ENCODE measurements around the gene PTGES3L. TPM values are rescaled to one million over a fixed set of nuclear protein-coding genes. Genes with fewer than 3 reads are reported as not detected.

Gene PTGES3L
- total and polyA plus RNA-seq, 2 experiments from 2014 or later = 2.3 to 2.5 TPM

DNA sequence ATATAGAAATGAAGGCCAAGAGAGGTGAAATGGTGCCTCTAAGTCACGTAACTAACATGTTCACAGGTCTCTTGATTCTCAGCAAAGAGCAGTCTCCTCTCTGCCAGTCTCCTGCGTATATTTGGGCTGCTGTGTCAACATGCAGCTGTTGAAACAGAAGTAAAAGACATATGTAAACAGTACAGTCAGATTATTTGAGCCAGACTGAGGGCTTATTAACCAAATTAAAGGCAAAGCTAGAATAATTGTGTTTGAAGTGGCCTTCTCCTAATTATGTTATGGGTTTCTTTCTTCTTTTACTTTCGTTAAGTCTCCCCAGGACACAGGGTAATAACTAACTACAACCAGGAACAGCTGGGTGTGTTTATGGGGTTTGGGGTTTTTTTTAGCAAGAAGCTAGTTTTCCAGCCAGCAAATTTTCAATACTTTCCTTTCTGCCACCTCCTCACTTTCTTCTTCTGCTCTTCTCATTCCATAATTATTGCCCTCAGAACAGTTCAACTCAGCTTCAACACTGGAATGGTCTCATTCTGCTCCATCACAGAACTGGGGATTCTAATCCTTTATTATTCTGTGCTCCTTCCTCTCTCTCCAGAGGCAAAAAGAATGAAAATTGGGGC is 60.9 kb downstream of the PTGES3L start:
- H3K4me3 ChIP-seq = no peak overlapping the region

More for the DNA sequence above, 60.9 kb downstream of the PTGES3L start:
- H3K36me3 ChIP-seq (ENCODE audit: insufficient read depth) = no peaks in the 10 kb centered on the region
- H3K4me1 ChIP-seq (ENCODE audit: insufficient read depth) = peaks cover 14% of the 10 kb centered on the region; the same call in 1 of the 2 replicates
- no peaks in the 10 kb centered on the region for H3K9me2 ChIP-seq (ENCODE audit: insufficient read depth)
- peak overlapping the region; percentile 72; the same call in 1 of the 2 replicates for H2AFZ ChIP-seq
- Mint-ChIP-seq H3K27ac (no peak overlapping the region), H3K27me3 (ENCODE audit: insufficient read depth, low read depth, poor library complexity) (no peaks in the 10 kb centered on the region), H3K4me3 (no peak overlapping the region), H3K4me1 (peaks cover 13% of the 10 kb centered on the region; the same call in 2 of the 3 replicates), H3K9me3 (no peaks in the 10 kb centered on the region), H3K36me3 (ENCODE audit: low read depth) (no peaks in the 10 kb centered on the region)
- H3K4me2 ChIP-seq = no peak overlapping the region
- no peaks in the 10 kb centered on the region for H4K20me1 ChIP-seq (replicated peaks; ENCODE audit: insufficient read depth)
- no peak for DNase-seq (ENCODE audit: low spot score)
- no peaks in the 10 kb centered on the region for H3K79me2 ChIP-seq (replicated peaks; ENCODE audit: insufficient read depth)
- TF ChIP-seq REST (IDR thresholded peaks at IDR 0.05; ENCODE audit: unreplicated experiment) = no peak
- no peak for TF ChIP-seq NANOG (IDR thresholded peaks at IDR 0.05; ENCODE audit: borderline replicate concordance)
- TF ChIP-seq POLR2AphosphoS5 (IDR thresholded peaks at IDR 0.05; ENCODE audit: low read depth) = no peak
- no peak for TF ChIP-seq EZH2phosphoT487 (IDR thresholded peaks at IDR 0.05; ENCODE audit: unreplicated experiment)
- TF ChIP-seq ZNF331 (CRISPR knock-in tag; IDR thresholded peaks at IDR 0.05; ENCODE audit: low read depth) = no peak
- no peak for TF ChIP-seq JUNB (IDR thresholded peaks at IDR 0.05; ENCODE audit: unreplicated experiment)
- TF ChIP-seq STAT1 (IDR thresholded peaks at IDR 0.05; ENCODE audit: unreplicated experiment) = no peak
- TF ChIP-seq ZNF462 (CRISPR knock-in tag; IDR thresholded peaks at IDR 0.05) = no peak
- TF ChIP-seq CTCF (conservative IDR thresholded peaks at IDR 0.05; ENCODE audit: low read depth in 2 of 2) = no peak
- TF ChIP-seq CREB1 (CRISPR knock-in tag; IDR thresholded peaks at IDR 0.05; ENCODE audit: low read depth) = no peak
- TF ChIP-seq, protein P1, sequence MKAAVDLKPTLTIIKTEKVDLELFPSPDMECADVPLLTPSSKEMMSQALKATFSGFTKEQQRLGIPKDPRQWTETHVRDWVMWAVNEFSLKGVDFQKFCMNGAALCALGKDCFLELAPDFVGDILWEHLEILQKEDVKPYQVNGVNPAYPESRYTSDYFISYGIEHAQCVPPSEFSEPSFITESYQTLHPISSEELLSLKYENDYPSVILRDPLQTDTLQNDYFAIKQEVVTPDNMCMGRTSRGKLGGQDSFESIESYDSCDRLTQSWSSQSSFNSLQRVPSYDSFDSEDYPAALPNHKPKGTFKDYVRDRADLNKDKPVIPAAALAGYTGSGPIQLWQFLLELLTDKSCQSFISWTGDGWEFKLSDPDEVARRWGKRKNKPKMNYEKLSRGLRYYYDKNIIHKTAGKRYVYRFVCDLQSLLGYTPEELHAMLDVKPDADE (IDR thresholded peaks at IDR 0.05) = no peak
- no peak for TF ChIP-seq ZNF114 (CRISPR knock-in tag; IDR thresholded peaks at IDR 0.05)
- H3F3A ChIP-seq (replicated peaks; ENCODE audit: low read depth) = no peaks in the 10 kb centered on the region
- H3K27me3 ChIP-seq (ENCODE audit: insufficient read depth) = no peaks in the 10 kb centered on the region
- ATAC-seq = no peak
- no peak overlapping the region for H3K27ac ChIP-seq (ENCODE audit: low read depth)
